Measurements from ENCODE around the gene CCL7.

CCL7 gene

GRCh38 chr17:34276826-34277225 is 6.8 kb downstream of the CCL7 start:
- Histone ChIP-seq H3K4me1 (ENCODE audit: control insufficient read depth, insufficient read depth, low read length, poor library complexity, severe bottlenecking) (no peaks in the 10 kb centered on the region), H3K4me3 (ENCODE audit: insufficient read depth, low read depth, low read length, poor library complexity, severe bottlenecking) (no peak overlapping the region), H3K9me3 (ENCODE audit: control insufficient read depth, low read length) (no peaks in the 10 kb centered on the region), H3K27ac (ENCODE audit: insufficient read depth, low read length, poor library complexity, severe bottlenecking) (no peak overlapping the region), H3K27me3 (replicated peaks; ENCODE audit: control insufficient read depth, insufficient read depth, low read length, poor library complexity, severe bottlenecking) (peaks cover 6% of the 10 kb centered on the region), H3K36me3 (ENCODE audit: control insufficient read depth, insufficient read depth, low read length) (no peaks in the 10 kb centered on the region)
- no peak for DNase-seq

GRCh38 chr17:34283571-34283970 is 13.6 kb downstream of the CCL7 start:
- H3K36me3 ChIP-seq (ENCODE audit: control insufficient read depth, insufficient read depth, low read length): no peaks in the 10 kb centered on the region
- no peak overlapping the region for H3K27ac ChIP-seq (ENCODE audit: insufficient read depth, low read length, poor library complexity, severe bottlenecking)
- no peaks in the 10 kb centered on the region for H3K4me1 ChIP-seq (ENCODE audit: control insufficient read depth, insufficient read depth, low read length, poor library complexity, severe bottlenecking)
- no peaks in the 10 kb centered on the region for H3K27me3 ChIP-seq (replicated peaks; ENCODE audit: control insufficient read depth, insufficient read depth, low read length, poor library complexity, severe bottlenecking)
- H3K9me3 ChIP-seq (ENCODE audit: control insufficient read depth, low read length): no peaks in the 10 kb centered on the region
- no peak overlapping the region for H3K4me3 ChIP-seq (ENCODE audit: insufficient read depth, low read depth, low read length, poor library complexity, severe bottlenecking)
- no peak for DNase-seq

GRCh38 chr17:34285286-34285792 is 15.3 kb downstream of the CCL7 start, which contains the start of gene CCL11:
Gene CCL11, plus strand, starts transcription at chr17:34285742. Its CDS starts 67 bp downstream, at chr17:34285809.
- Histone ChIP-seq H3K36me3 (ENCODE audit: control insufficient read depth, insufficient read depth, low read length) (no peaks in the 10 kb centered on the region), H3K4me1 (ENCODE audit: control insufficient read depth, insufficient read depth, low read length, poor library complexity, severe bottlenecking) (no peaks in the 10 kb centered on the region), H3K27ac (ENCODE audit: insufficient read depth, low read length, poor library complexity, severe bottlenecking) (no peak within 1 kb of the TSS), H3K4me3 (ENCODE audit: insufficient read depth, low read depth, low read length, poor library complexity, severe bottlenecking) (no peak within 1 kb of the TSS), H3K27me3 (replicated peaks; ENCODE audit: control insufficient read depth, insufficient read depth, low read length, poor library complexity, severe bottlenecking) (no peaks in the 10 kb centered on the region), H3K9me3 (ENCODE audit: control insufficient read depth, low read length) (no peaks in the 10 kb centered on the region)
- no peak for DNase-seq

- no peaks in the 10 kb centered on the region for H3K4me1 ChIP-seq (ENCODE audit: control insufficient read depth, insufficient read depth, low read length, poor library complexity, severe bottlenecking)
- H3K36me3 ChIP-seq (ENCODE audit: control insufficient read depth, insufficient read depth, low read length): no peaks in the 10 kb centered on the region
- H3K4me3 ChIP-seq (ENCODE audit: insufficient read depth, low read depth, low read length, poor library complexity, severe bottlenecking): no peak overlapping the region
- H3K27ac ChIP-seq (ENCODE audit: insufficient read depth, low read length, poor library complexity, severe bottlenecking): no peak overlapping the region
- H3K9me3 ChIP-seq (ENCODE audit: control insufficient read depth, low read length): no peaks in the 10 kb centered on the region
- DNase-seq: no peak
- H3K27me3 ChIP-seq (replicated peaks; ENCODE audit: control insufficient read depth, insufficient read depth, low read length, poor library complexity, severe bottlenecking): no peaks in the 10 kb centered on the region
These were observed 17.9 kb downstream of the CCL7 start for GRCh38 chr17:34287875-34288274.

GRCh38 chr17:34290586-34290985 is 20.6 kb downstream of the CCL7 start:
- no peaks in the 10 kb centered on the region for H3K27me3 ChIP-seq (replicated peaks; ENCODE audit: control insufficient read depth, insufficient read depth, low read length, poor library complexity, severe bottlenecking)
- no peaks in the 10 kb centered on the region for H3K9me3 ChIP-seq (ENCODE audit: control insufficient read depth, low read length)
- DNase-seq: no peak
- no peaks in the 10 kb centered on the region for H3K36me3 ChIP-seq (ENCODE audit: control insufficient read depth, insufficient read depth, low read length)
- H3K4me1 ChIP-seq (ENCODE audit: control insufficient read depth, insufficient read depth, low read length, poor library complexity, severe bottlenecking): no peaks in the 10 kb centered on the region
- no peak overlapping the region for H3K27ac ChIP-seq (ENCODE audit: insufficient read depth, low read length, poor library complexity, severe bottlenecking)
- no peak overlapping the region for H3K4me3 ChIP-seq (ENCODE audit: insufficient read depth, low read depth, low read length, poor library complexity, severe bottlenecking)

GRCh38 chr17:34291721-34292348 is 21.8 kb downstream of the CCL7 start:
- no peaks in the 10 kb centered on the region for H3K36me3 ChIP-seq (ENCODE audit: control insufficient read depth, insufficient read depth, low read length)
- H3K4me1 ChIP-seq (ENCODE audit: control insufficient read depth, insufficient read depth, low read length, poor library complexity, severe bottlenecking): no peaks in the 10 kb centered on the region
- no peak for DNase-seq
- H3K4me3 ChIP-seq (ENCODE audit: insufficient read depth, low read depth, low read length, poor library complexity, severe bottlenecking): no peak overlapping the region
- no peaks in the 10 kb centered on the region for H3K27me3 ChIP-seq (replicated peaks; ENCODE audit: control insufficient read depth, insufficient read depth, low read length, poor library complexity, severe bottlenecking)
- H3K27ac ChIP-seq (ENCODE audit: insufficient read depth, low read length, poor library complexity, severe bottlenecking): no peak overlapping the region
- H3K9me3 ChIP-seq (ENCODE audit: control insufficient read depth, low read length): no peaks in the 10 kb centered on the region

GRCh38 chr17:34299027-34299426 is 29.0 kb downstream of the CCL7 start:
- H3K36me3 ChIP-seq (ENCODE audit: control insufficient read depth, insufficient read depth, low read length): no peaks in the 10 kb centered on the region
- no peaks in the 10 kb centered on the region for H3K4me1 ChIP-seq (ENCODE audit: control insufficient read depth, insufficient read depth, low read length, poor library complexity, severe bottlenecking)
- no peaks in the 10 kb centered on the region for H3K27me3 ChIP-seq (replicated peaks; ENCODE audit: control insufficient read depth, insufficient read depth, low read length, poor library complexity, severe bottlenecking)
- no peak overlapping the region for H3K4me3 ChIP-seq (ENCODE audit: insufficient read depth, low read depth, low read length, poor library complexity, severe bottlenecking)
- H3K9me3 ChIP-seq (ENCODE audit: control insufficient read depth, low read length): no peaks in the 10 kb centered on the region
- H3K27ac ChIP-seq (ENCODE audit: insufficient read depth, low read length, poor library complexity, severe bottlenecking): no peak overlapping the region
- no peak for DNase-seq

GRCh38 chr17:34299956-34300577 is 30.0 kb downstream of the CCL7 start:
- Histone ChIP-seq H3K9me3 (ENCODE audit: control insufficient read depth, low read length) (no peaks in the 10 kb centered on the region), H3K27me3 (replicated peaks; ENCODE audit: control insufficient read depth, insufficient read depth, low read length, poor library complexity, severe bottlenecking) (no peaks in the 10 kb centered on the region), H3K27ac (ENCODE audit: insufficient read depth, low read length, poor library complexity, severe bottlenecking) (no peak overlapping the region), H3K4me3 (ENCODE audit: insufficient read depth, low read depth, low read length, poor library complexity, severe bottlenecking) (no peak overlapping the region), H3K4me1 (ENCODE audit: control insufficient read depth, insufficient read depth, low read length, poor library complexity, severe bottlenecking) (no peaks in the 10 kb centered on the region), H3K36me3 (ENCODE audit: control insufficient read depth, insufficient read depth, low read length) (no peaks in the 10 kb centered on the region)
- DNase-seq: no peak

- H3K4me3 ChIP-seq (ENCODE audit: insufficient read depth, low read depth, low read length, poor library complexity, severe bottlenecking): no peak overlapping the region
- H3K27ac ChIP-seq (ENCODE audit: insufficient read depth, low read length, poor library complexity, severe bottlenecking): no peak overlapping the region
- no peaks in the 10 kb centered on the region for H3K9me3 ChIP-seq (ENCODE audit: control insufficient read depth, low read length)
- DNase-seq: no peak
- H3K36me3 ChIP-seq (ENCODE audit: control insufficient read depth, insufficient read depth, low read length): no peaks in the 10 kb centered on the region
- H3K4me1 ChIP-seq (ENCODE audit: control insufficient read depth, insufficient read depth, low read length, poor library complexity, severe bottlenecking): no peaks in the 10 kb centered on the region
- H3K27me3 ChIP-seq (replicated peaks; ENCODE audit: control insufficient read depth, insufficient read depth, low read length, poor library complexity, severe bottlenecking): no peaks in the 10 kb centered on the region
These were observed 30.8 kb downstream of the CCL7 start for GRCh38 chr17:34300652-34301370.

GRCh38 chr17:34301986-34302385 is 32.0 kb downstream of the CCL7 start:
- no peaks in the 10 kb centered on the region for H3K9me3 ChIP-seq (ENCODE audit: control insufficient read depth, low read length)
- no peak overlapping the region for H3K4me3 ChIP-seq (ENCODE audit: insufficient read depth, low read depth, low read length, poor library complexity, severe bottlenecking)
- no peak for DNase-seq
- no peaks in the 10 kb centered on the region for H3K4me1 ChIP-seq (ENCODE audit: control insufficient read depth, insufficient read depth, low read length, poor library complexity, severe bottlenecking)
- no peak overlapping the region for H3K27ac ChIP-seq (ENCODE audit: insufficient read depth, low read length, poor library complexity, severe bottlenecking)
- no peaks in the 10 kb centered on the region for H3K27me3 ChIP-seq (replicated peaks; ENCODE audit: control insufficient read depth, insufficient read depth, low read length, poor library complexity, severe bottlenecking)
- H3K36me3 ChIP-seq (ENCODE audit: control insufficient read depth, insufficient read depth, low read length): no peaks in the 10 kb centered on the region
